HEK293T (cell line): ENCODE results near the gene TMC1.

ENCODE experiments used
- ARNT ChIP-seq: fragments of 450-650 bp; IDR thresholded peaks from 2 replicates; pipeline ENCODE4 v1.6.1; 2017; ENCODE audit warnings: mild to moderate bottlenecking
- BHLHE40 ChIP-seq: fragments of 450-650 bp; IDR thresholded peaks from 2 replicates; pipeline ENCODE4 v1.6.1; 2016; ENCODE audit warnings: mild to moderate bottlenecking, moderate library complexity, borderline replicate concordance
- CTBP1 ChIP-seq: fragments of 450-650 bp; IDR thresholded peaks from 2 replicates; pipeline ENCODE4 v1.6.1; 2016; ENCODE audit warnings: borderline replicate concordance
- ELF4 ChIP-seq: fragments of 450-650 bp; IDR thresholded peaks from 2 replicates; pipeline ENCODE4 v1.6.1; 2017; ENCODE audit warnings: antibody characterized with exemption
- FOXA1 ChIP-seq: fragments of 450-650 bp; IDR thresholded peaks from 2 replicates; pipeline ENCODE4 v1.6.1; 2016; ENCODE audit warnings: mild to moderate bottlenecking
- FOXK2 ChIP-seq: fragments of 450-650 bp; IDR thresholded peaks from 2 replicates; pipeline ENCODE4 v1.6.1; 2016; ENCODE audit warnings: mild to moderate bottlenecking
- FOXM1 ChIP-seq: fragments of 450-650 bp; IDR thresholded peaks from 2 replicates; pipeline ENCODE4 v1.6.1; 2017; ENCODE audit warnings: mild to moderate bottlenecking, borderline replicate concordance
- HDGF ChIP-seq: fragments of 450-650 bp; IDR thresholded peaks from 2 replicates; pipeline ENCODE4 v1.6.1; 2017; ENCODE audit warnings: antibody characterized with exemption, borderline replicate concordance
- L3MBTL2 ChIP-seq: fragments of 450-650 bp; conservative IDR thresholded peaks from 2 replicates; pipeline ENCODE4 v1.6.1; 2016; ENCODE audit warnings: mild to moderate bottlenecking
- LEF1 ChIP-seq: fragments of 450-650 bp; IDR thresholded peaks from 2 replicates; pipeline ENCODE4 v1.6.1; 2017; ENCODE audit warnings: mild to moderate bottlenecking, borderline replicate concordance
- NFRKB ChIP-seq: fragments of 450-650 bp; IDR thresholded peaks from 2 replicates; pipeline ENCODE4 v1.6.1; 2016; ENCODE audit warnings: mild to moderate bottlenecking, moderate library complexity
- SP1 ChIP-seq: fragments of 450-650 bp; IDR thresholded peaks from 2 replicates; pipeline ENCODE4 v1.6.1; 2017
- TARDBP ChIP-seq: fragments of 450-650 bp; IDR thresholded peaks from 2 replicates; pipeline ENCODE4 v1.6.1; 2016
- TF ChIP-seq, protein P1 (sequence below): fragments of 450-650 bp; IDR thresholded peaks from 2 replicates; pipeline ENCODE4 v1.6.1; 2016

DNA sequence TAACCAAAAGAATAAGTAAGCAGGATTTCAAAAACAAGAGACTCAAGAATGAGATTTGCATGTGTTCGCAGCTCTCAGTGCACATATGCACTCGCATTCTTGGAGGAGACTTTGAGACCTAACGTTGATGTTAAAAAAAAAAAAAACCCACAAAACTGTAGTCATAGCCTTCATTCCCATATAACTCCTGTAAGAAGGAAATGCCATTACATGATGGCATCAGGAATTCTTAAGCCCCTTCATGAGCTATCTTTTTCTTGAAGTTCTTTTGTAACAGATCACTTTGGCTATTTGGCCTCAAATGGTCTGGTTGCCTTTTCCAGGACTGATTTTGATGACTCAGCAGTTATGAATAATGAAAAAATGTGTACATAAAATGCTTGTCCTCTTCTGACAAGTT lies 317.7 kb downstream of the TMC1 start:
- TF ChIP-seq HDGF (no peak), BHLHE40 (no peak), ARNT (no peak), CTBP1 (no peak), NFRKB (no peak), FOXM1 (no peak), SP1 (no peak), ELF4 (no peak), TARDBP (no peak), FOXA1 (no peak), LEF1 (no peak), FOXK2 (no peak), L3MBTL2 (no peak)
- TF ChIP-seq, protein P1, sequence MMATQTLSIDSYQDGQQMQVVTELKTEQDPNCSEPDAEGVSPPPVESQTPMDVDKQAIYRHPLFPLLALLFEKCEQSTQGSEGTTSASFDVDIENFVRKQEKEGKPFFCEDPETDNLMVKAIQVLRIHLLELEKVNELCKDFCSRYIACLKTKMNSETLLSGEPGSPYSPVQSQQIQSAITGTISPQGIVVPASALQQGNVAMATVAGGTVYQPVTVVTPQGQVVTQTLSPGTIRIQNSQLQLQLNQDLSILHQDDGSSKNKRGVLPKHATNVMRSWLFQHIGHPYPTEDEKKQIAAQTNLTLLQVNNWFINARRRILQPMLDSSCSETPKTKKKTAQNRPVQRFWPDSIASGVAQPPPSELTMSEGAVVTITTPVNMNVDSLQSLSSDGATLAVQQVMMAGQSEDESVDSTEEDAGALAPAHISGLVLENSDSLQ: no peak
